HG03280 (cell line): ENCODE measurements around the gene GMDS.

Experiments used
- ATAC-seq: cut with Tn5 transposase; IDR thresholded peaks from one replicate; pipeline ENCODE4 v1.9.1; 2021; ENCODE audit warnings: mild to moderate bottlenecking, moderate library complexity; ENCODE audit not compliant: unreplicated experiment

Gene GMDS

DNA sequence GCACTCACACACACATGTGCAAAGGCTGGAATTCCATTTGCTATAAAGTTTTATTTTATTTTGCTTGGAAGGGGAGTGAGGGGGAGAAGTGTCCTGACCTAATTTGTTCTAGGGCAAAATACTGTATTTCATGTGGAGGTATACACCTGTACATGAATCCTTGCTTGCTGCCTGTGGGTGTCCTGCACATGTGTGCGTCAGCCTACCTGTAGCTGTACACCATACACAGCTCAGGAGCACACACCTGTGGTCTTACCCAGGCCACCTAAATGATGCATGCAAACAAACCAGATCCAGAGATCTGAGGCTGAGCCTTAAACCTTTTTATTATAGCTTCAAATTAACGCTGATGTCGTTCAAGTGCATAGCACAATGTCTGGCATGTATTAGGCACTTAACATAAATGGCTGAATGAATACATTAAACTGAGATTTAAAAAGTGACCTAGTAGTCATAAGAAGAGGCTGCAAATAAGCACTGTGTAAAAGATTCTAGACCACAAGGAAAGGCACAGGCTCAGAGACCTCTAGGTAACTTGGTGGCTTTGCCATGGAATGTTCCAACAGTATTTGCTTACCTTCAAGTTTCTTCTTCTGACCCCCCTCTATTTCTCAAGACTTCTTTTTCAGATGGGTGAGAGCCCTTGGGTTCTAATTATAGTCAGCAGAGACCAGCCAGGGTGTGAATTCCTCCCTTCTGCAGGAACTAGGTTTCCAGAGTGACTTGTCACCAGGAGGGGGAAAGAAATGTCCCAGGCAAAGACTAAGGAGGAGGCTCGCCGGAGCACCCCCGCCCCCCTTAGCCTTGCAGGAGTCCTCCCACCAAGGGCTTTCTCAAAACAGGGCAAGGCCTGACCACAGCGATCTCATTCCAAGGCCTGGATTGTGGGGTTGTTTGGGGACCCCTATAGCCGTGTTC, 622.3 kb downstream of the GMDS start:
- no peak for ATAC-seq

- ATAC-seq = no peak
Measured at GRCh38 chr6:1622220-1622850, 623.1 kb downstream of the GMDS start.

- no peak for ATAC-seq
Measured at GRCh38 chr6:1621070-1621701, 624.2 kb downstream of the GMDS start.

DNA sequence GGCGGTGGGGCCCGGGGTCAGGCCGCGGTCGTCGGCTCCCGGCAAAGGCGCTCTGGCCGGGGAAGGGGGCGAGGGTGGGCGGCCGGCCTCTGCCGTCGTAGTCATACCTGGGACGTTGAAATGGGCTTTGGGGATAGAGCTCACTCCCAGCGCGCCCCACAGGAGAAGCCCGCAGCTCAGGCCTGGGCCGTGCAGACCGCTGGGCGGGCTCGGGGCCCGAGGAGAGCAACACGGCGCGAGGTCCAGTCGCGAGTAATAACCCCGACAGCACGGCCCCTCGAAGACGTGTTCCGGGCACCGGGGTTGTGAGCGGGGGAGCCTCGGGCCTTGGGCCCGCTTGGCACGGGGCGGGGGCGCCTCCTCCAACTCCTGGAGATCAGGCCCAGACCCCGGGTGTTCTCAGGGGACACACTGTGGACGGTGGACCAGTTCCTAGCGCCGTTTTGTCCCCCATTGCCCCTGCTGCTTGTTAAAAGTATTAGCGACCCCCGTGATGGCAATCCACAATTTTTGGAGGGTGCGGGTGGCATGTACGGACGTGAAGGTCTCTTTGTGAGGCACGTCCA, 624.8 kb downstream of the GMDS start:
- no peak for ATAC-seq

- no peak for ATAC-seq
Measured at GRCh38 chr6:1619673-1620503, 625.5 kb downstream of the GMDS start.

DNA sequence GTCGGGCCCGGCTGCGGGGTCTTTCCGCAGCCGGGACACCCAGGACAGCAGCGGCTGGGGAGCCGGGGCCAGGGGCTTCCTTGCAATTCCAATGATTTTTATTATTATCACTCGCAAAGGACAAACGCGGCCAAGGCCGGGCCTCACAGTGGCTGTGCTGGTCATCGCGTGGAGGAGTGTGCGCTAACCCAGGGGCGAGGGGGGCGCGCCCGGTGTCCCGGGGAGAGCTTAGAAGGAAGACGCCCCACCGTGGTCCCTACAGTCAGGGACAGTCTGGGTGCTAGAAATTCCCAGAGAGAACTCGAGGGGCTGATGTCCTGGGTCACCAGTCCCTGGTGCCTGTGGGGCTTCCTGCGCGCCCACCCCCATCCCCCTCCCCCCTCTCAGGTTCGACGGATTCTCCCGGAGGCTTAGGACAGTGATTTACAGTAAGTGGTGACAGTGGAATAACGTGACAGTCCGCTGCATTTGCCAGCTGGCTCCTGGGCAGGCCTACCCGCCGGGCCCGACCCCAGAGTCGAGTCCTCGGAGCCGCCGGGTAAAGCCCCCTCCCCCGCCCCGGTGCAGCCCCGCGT, 626.2 kb downstream of the GMDS start:
- ATAC-seq = no peak

GRCh38 chr6:1618311-1619097, 626.9 kb downstream of the GMDS start:
- ATAC-seq = no peak

DNA sequence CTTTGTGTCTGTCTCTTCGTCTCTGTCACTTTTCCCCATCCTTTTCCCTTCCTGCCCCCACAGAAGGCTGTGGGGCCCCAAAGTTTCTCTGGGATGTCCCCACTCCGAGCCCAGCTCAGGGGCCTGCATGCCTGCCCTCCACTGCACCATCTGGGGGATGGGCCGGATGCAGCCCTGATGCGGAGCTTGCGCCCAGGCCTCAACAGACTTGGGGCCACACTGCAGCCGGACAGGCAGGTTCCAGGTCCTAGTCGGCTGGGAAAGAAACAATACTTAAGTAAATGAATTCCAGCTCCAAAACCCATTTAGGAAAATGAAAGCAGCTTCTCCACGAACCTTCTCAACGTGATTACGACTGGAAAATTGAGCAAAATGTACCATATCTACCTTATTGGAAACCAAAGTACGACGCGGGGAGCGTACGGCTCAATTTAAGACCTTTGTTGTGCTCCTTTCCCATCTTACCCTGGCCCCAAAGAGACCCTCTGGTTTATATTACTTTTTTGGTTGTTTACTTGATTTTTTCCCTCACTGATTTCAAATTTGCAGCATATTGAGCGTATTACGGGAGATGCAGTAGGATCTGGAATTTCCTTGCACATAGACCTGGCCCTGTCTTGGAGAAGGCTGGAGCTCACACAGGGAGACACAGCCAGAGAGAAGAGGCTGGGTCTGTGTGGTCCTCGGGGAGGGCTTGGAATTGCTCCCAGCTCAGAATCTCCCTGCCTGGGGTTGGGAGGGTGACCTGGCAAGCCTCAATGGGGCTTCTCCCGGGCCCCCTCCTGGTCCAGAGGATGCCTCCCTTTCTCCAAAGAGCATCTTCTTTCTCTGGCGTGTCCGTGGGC, 627.7 kb downstream of the GMDS start:
- ATAC-seq = no peak

- no peak for ATAC-seq
Measured at GRCh38 chr6:1616701-1617463, 628.5 kb downstream of the GMDS start.

DNA sequence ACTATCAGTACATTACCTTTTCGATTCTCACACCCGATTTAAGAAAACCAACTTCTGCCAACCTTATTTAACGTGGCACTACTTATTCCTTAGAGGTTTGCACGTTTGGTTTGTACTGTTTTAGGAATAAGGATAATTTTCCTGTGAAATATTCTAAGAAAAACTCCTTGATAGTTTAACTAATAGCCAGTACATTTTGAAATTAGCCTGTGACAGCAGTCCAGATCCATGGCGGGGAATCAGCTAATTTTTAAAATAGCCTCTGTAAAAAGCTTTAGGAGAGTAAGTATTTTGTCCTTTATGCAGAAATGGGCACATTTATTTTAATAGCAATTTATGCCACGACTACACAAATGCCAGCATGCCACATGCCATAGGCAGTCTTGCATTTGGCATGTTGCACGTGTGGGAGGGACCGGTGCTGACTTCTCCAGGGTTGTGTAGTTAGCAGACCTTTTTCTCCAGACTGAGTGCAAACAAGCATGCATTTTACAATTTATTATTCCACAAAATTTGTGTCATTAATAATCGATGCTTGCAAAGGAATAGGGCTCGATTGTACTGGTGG, 629.5 kb downstream of the GMDS start:
- no peak for ATAC-seq

GRCh38 chr6:1615151-1615852, 630.1 kb downstream of the GMDS start:
- ATAC-seq = no peak

GRCh38 chr6:1614448-1615150, 630.8 kb downstream of the GMDS start:
- no peak for ATAC-seq

- no peak for ATAC-seq
Measured at GRCh38 chr6:1613688-1614447, 631.5 kb downstream of the GMDS start.

DNA sequence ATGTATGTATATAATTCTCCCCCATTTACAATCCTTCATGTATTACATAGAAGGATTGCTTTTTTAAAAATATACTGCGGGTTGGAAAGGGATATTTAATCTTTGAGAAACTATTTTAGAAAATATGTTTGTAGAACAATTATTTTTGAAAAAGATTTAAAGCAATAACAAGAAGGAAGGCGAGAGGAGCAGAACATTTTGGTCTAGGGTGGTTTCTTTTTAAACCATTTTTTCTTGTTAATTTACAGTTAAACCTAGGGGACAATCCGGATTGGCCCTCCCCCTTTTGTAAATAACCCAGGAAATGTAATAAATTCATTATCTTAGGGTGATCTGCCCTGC, 632.1 kb downstream of the GMDS start:
- no peak for ATAC-seq

DNA sequence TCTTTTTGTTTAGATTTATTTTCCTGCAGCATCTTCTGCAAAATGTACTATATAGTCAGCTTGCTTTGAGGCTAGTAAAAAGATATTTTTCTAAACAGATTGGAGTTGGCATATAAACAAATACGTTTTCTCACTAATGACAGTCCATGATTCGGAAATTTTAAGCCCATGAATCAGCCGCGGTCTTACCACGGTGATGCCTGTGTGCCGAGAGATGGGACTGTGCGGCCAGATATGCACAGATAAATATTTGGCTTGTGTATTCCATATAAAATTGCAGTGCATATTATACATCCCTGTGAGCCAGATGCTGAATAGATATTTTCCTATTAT, 632.5 kb downstream of the GMDS start:
- no peak for ATAC-seq
